PC-3 (cell line): ENCODE results near the gene RAB1A. TPM values are rescaled to one million over a fixed set of nuclear protein-coding genes. Genes with fewer than 3 reads are reported as not detected.
"Not testable (repeated sequence)": the region's sequence is repeated elsewhere in the genome, so short reads cannot be mapped to it uniquely, and the experiment has no call there.

Experiments
- ATAC-seq: fragments of 200-7000 bp; cut with Tn5 transposase; 2 replicates; pipeline ENCODE4 v1.9.1; 2020; ENCODE audit warnings: mild to moderate bottlenecking, moderate library complexity
- BruUV-seq: library from RNA; stranded (reverse); fragments of 400-500 nt; replicated peaks from 2 replicates; lab custom pipeline; 2021; lab: Mats Ljungman, UMichigan
- CTCF ChIA-PET: fragments of 300-600 bp; sonication (Branson Sonifier 250); formaldehyde crosslinking; loops from one replicate; lab custom pipeline; 2022; ENCODE audit warnings: antibody characterized with exemption; lab: Charles Lee
- POLR2A ChIA-PET: fragments of 300-600 bp; sonication (Branson Sonifier 250); formaldehyde crosslinking; loops from one replicate; lab custom pipeline; 2022; ENCODE audit warnings: antibody characterized with exemption; ENCODE audit not compliant: unreplicated experiment; lab: Charles Lee
- DNase-seq: peaks from one replicate; pipeline ENCODE4 v3.0.0-alpha.2; 2015
- H2AFZ ChIP-seq: fragments of 300-600 bp; sonication (generic); 2 replicates; pipeline ENCODE4 v1.6.0; 2016; ENCODE audit warnings: antibody characterized with exemption, low read length
- H3F3A ChIP-seq: fragments of 300-600 bp; sonication (generic); one replicate; pipeline ENCODE4 v1.6.0; 2017; ENCODE audit warnings: antibody characterized with exemption, low read length, control low read depth, mild to moderate bottlenecking; ENCODE audit not compliant: unreplicated experiment
- H3K27ac ChIP-seq: fragments of 300-600 bp; sonication (generic); 2 replicates; pipeline ENCODE4 v1.5.1; 2016; ENCODE audit warnings: mild to moderate bottlenecking, low read length
- H3K27me3 ChIP-seq: fragments of 300-600 bp; sonication (generic); 2 replicates; pipeline ENCODE4 v1.6.1; 2016; ENCODE audit warnings: low read length, mixed read lengths
- H3K36me3 ChIP-seq: fragments of 300-600 bp; sonication (generic); 2 replicates; pipeline ENCODE4 v1.6.1; 2016; ENCODE audit warnings: low read depth, mixed run types, low read length, mixed read lengths
- H3K4me1 ChIP-seq: fragments of 300-600 bp; sonication (generic); 2 replicates; pipeline ENCODE4 v1.5.1; 2016; ENCODE audit warnings: low read length; ENCODE audit not compliant: insufficient read depth
- H3K4me2 ChIP-seq: fragments of 300-600 bp; sonication (generic); 2 replicates; pipeline ENCODE4 v1.6.0; 2016; ENCODE audit warnings: low read length
- H3K4me3 ChIP-seq: fragments of 300-600 bp; sonication (generic); 2 replicates; pipeline ENCODE4 v1.5.1; 2016; ENCODE audit warnings: mild to moderate bottlenecking, low read length, mixed read lengths
- H3K79me2 ChIP-seq: fragments of 300-600 bp; sonication (generic); 2 replicates; pipeline ENCODE4 v1.6.1; 2017; ENCODE audit warnings: low read length, mixed read lengths
- H3K9ac ChIP-seq: fragments of 300-600 bp; sonication (generic); 2 replicates; pipeline ENCODE4 v1.6.0; 2016; ENCODE audit warnings: mild to moderate bottlenecking, low read length
- H3K9me2 ChIP-seq: fragments of 300-600 bp; sonication (generic); replicated peaks from 2 replicates; pipeline ENCODE4 v1.6.1; 2016; ENCODE audit warnings: mixed run types, low read length, mixed read lengths
- H3K9me3 ChIP-seq: fragments of 300-600 bp; sonication (generic); 2 replicates; pipeline ENCODE4 v1.6.1; 2016; ENCODE audit warnings: low read length, mixed read lengths
- H4K20me1 ChIP-seq: fragments of 300-600 bp; sonication (generic); 2 replicates; pipeline ENCODE4 v1.6.1; 2016; ENCODE audit warnings: low read length, mixed read lengths
- EZH2 ChIP-seq: fragments of 300-600 bp; sonication (generic); IDR thresholded peaks from one replicate; pipeline ENCODE4 v1.6.1; 2017; ENCODE audit warnings: antibody characterized with exemption, mild to moderate bottlenecking, low read length; ENCODE audit not compliant: unreplicated experiment
- EZH2phosphoT487 ChIP-seq: fragments of 300-600 bp; sonication (generic); IDR thresholded peaks from 2 replicates; pipeline ENCODE4 v1.6.1; 2018; ENCODE audit warnings: mild to moderate bottlenecking, antibody characterized with exemption, low read length, borderline replicate concordance
- intact Hi-C: fragments of 100-400 bp; cut with micrococcal nuclease; formaldehyde crosslinking; loops from 2 replicates; pipeline ENCODE4 v1.9.0; 2023
- total RNA-seq: library from RNA; depleted of rRNA; stranded (reverse); fragments of >200 nt; gene quantifications from 2 replicates; pipeline ENCODE4 v1.2.3, GENCODE V29; 2014
- TF ChIP-seq, protein P1 (sequence below): fragments of 300-600 bp; sonication (generic); conservative IDR thresholded peaks from 2 replicates; pipeline ENCODE4 v1.5.1; 2017; ENCODE audit warnings: antibody characterized with exemption, low read depth, mild to moderate bottlenecking, low read length

The RAB1A gene
- total RNA-seq, 1 experiment from 2014 or later, result 96.9 TPM

GRCh38 chr2:65175894-65176530 lies 46.1 kb upstream of the RAB1A start:
- intact Hi-C loops, result no loop called here
- H2AFZ ChIP-seq, result no peak overlapping the region

DNA sequence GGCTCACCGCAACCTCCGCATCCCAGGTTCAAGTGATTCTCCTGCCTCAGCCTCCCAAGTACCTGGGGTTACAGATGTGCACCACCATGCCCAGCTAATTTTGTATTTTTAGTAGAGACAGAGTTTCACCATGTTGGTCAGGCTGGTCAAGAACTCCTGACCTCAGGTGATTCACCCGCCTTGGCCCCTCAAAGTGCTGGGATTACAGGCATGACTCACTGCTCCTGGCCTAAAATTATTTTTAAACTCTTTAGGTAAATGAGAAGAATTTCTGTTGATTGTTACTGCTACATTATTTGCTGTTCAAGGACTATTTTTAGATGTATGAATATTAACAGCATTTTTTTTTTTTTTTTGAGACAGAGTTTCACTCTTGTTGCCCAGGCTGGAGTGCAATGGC lies 44.1 kb upstream of the RAB1A start:
- H3K79me2 ChIP-seq, H4K20me1 ChIP-seq, H3K9me3 ChIP-seq, H3K4me3 ChIP-seq, H3K27me3 ChIP-seq, H3K4me1 ChIP-seq, H3F3A ChIP-seq, H2AFZ ChIP-seq, H3K9ac ChIP-seq, H3K9me2 ChIP-seq, CTCF ChIA-PET, H3K4me2 ChIP-seq, BruUV-seq, H3K27ac ChIP-seq, H3K36me3 ChIP-seq, intact Hi-C loops: not testable (repeated sequence)
- POLR2A ChIA-PET, result interaction anchor here (0.7 kb wide), 1 partner anchor 45 kb away, joined by 4 read pairs; no protein-coding TSS in a partner anchor
- peak; percentile 33 for ATAC-seq
- peak; percentile 50 for DNase-seq

More at GRCh38 chr2:65175894-65176530, 46.1 kb upstream of the RAB1A start:
- no TSS peak for BruUV-seq
- H3F3A ChIP-seq, result no peaks in the 10 kb centered on the region
- no peaks in the 10 kb centered on the region for H3K79me2 ChIP-seq
- H3K9ac ChIP-seq, result no peak overlapping the region
- no peaks in the 10 kb centered on the region for H3K27me3 ChIP-seq
- no peak overlapping the region for H3K4me3 ChIP-seq
- no peak overlapping the region for H3K4me2 ChIP-seq
- H4K20me1 ChIP-seq, result no peaks in the 10 kb centered on the region
- POLR2A ChIA-PET, result interaction anchor here (0.6 kb wide), 1 partner anchor 196 kb away, joined by 8 read pairs; no protein-coding TSS in a partner anchor
- ATAC-seq (no peak), DNase-seq (no peak)
- peaks cover 9% of the 10 kb centered on the region; the same call in 1 of the 2 replicates for H3K4me1 ChIP-seq
- TF ChIP-seq, protein P1, sequence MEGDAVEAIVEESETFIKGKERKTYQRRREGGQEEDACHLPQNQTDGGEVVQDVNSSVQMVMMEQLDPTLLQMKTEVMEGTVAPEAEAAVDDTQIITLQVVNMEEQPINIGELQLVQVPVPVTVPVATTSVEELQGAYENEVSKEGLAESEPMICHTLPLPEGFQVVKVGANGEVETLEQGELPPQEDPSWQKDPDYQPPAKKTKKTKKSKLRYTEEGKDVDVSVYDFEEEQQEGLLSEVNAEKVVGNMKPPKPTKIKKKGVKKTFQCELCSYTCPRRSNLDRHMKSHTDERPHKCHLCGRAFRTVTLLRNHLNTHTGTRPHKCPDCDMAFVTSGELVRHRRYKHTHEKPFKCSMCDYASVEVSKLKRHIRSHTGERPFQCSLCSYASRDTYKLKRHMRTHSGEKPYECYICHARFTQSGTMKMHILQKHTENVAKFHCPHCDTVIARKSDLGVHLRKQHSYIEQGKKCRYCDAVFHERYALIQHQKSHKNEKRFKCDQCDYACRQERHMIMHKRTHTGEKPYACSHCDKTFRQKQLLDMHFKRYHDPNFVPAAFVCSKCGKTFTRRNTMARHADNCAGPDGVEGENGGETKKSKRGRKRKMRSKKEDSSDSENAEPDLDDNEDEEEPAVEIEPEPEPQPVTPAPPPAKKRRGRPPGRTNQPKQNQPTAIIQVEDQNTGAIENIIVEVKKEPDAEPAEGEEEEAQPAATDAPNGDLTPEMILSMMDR, result no peak
- TF ChIP-seq EZH2, result no peak
- TF ChIP-seq EZH2phosphoT487, result no peak
- H3K9me2 ChIP-seq, result no peaks in the 10 kb centered on the region
- H3K27ac ChIP-seq, result no peak overlapping the region
- CTCF ChIA-PET, result no interaction called here
- no peaks in the 10 kb centered on the region for H3K9me3 ChIP-seq
- H3K36me3 ChIP-seq, result no peaks in the 10 kb centered on the region

GRCh38 chr2:65172994-65173790 lies 43.3 kb upstream of the RAB1A start:
- Histone ChIP-seq H3K4me2 (no peak overlapping the region), H4K20me1 (no peaks in the 10 kb centered on the region), H3K9ac (no peak overlapping the region), H3K79me2 (no peaks in the 10 kb centered on the region), H3F3A (no peaks in the 10 kb centered on the region), H3K27ac (no peak overlapping the region), H3K27me3 (no peaks in the 10 kb centered on the region), H3K36me3 (no peaks in the 10 kb centered on the region), H3K4me3 (no peak overlapping the region), H3K9me3 (no peaks in the 10 kb centered on the region), H2AFZ (no peak overlapping the region), H3K9me2 (no peaks in the 10 kb centered on the region), H3K4me1 (peaks cover 9% of the 10 kb centered on the region; the same call in 1 of the 2 replicates)
- TF ChIP-seq EZH2phosphoT487, result no peak
- TF ChIP-seq, protein P1, result no peak
- TF ChIP-seq EZH2, result no peak
- POLR2A ChIA-PET, result interaction anchor here (0.7 kb wide), 1 partner anchor 44 kb away, joined by 4 read pairs; no protein-coding TSS in a partner anchor
- ATAC-seq (no peak), DNase-seq (no peak)
- CTCF ChIA-PET, result no interaction called here
- intact Hi-C loops, result no loop called here
- BruUV-seq, result no TSS peak

DNA sequence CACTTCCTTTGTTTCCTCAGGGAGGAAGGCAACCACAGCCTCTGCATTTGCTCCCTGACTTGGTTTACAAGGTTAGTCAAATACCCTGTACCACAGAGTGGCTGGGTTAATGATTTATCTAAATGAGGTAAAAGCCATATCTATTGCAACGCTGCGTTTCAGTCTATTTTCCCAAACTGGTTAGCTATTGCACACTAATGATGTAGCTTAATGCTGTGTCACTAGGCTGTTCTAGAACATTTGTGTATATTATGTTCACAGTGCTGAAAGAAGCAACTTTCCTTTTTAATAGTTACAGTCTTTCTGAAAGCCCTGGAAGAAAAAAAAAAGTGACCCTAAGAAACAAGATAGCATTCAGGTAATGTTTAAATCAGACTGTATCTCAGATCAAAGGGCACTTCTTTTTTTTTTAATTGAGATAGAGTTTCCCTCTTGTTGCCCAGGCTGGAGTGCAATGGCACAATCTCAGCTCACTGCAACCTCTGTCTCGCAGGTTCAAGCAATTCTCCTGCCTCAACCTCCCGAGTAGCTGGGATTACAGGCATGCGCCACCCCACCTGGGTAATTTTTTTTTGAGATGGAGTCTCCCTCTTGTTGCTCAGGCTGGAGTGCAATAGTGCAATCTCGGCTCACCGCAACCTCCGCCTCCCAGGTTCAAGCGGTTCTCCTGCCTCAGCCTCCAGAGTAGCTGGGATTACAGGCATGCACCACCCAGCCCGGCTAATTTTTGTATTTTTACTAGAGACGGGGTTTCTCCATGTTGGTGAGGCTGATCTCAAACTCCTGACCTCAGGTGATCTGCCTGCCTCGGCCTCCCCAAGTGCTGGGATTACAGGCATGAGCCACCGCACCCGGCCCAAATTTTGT lies 40.9 kb upstream of the RAB1A start:
- H3K4me3 ChIP-seq, H3K4me2 ChIP-seq, H4K20me1 ChIP-seq, H3F3A ChIP-seq, H3K9me3 ChIP-seq, H3K79me2 ChIP-seq, H3K4me1 ChIP-seq, H3K27me3 ChIP-seq, H3K36me3 ChIP-seq, ATAC-seq, H3K27ac ChIP-seq, H3K9me2 ChIP-seq, intact Hi-C loops, POLR2A ChIA-PET, DNase-seq, H3K9ac ChIP-seq, BruUV-seq: not testable (repeated sequence)
- peak overlapping the region; percentile 46 for H2AFZ ChIP-seq
- CTCF ChIA-PET, result interaction anchor here (0.6 to 2.2 kb wide), 5 partner anchors 13 to 106 kb away, joined by 3 to 23 read pairs (median 5); no protein-coding TSS in a partner anchor
